GM18526 (cell line): ENCODE data around the gene SPSB1.

Source experiments
- POLR2A ChIP-seq: IDR thresholded peaks from 3 replicates; pipeline ENCODE4 v1.6.1; 2011; ENCODE audit not compliant: insufficient read length; ENCODE audit errors: extremely low read depth

SPSB1 gene

GRCh38 chr1:9369964-9370788 lies 77.5 kb downstream of the SPSB1 start:
- TF ChIP-seq POLR2A, result no peak

- no peak for TF ChIP-seq POLR2A
These were observed 78.8 kb downstream of the SPSB1 start for GRCh38 chr1:9371391-9371935.

DNA sequence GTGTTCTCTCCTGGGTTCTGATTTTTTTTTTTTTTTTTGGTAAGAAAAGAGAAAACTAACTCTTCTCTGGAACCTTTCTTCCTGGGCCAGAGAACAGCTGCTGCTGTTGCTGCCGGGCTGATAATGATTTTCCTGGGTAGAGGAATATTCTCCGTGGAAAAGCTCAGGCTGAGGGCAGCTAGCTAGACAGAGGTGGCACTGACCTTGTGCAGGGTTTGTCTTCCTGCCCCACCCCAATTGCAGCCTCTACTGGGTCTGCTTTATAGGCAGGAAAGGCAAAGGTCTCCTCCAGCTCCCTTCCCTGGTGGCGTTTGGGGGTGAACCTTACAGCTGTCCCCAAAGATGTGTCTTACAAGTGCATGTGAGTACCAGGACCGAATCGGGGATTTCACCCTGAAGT lies 79.3 kb downstream of the SPSB1 start:
- TF ChIP-seq POLR2A, result no peak

- no peak for TF ChIP-seq POLR2A
These were observed 80.9 kb downstream of the SPSB1 start for GRCh38 chr1:9373619-9374018.

GRCh38 chr1:9374748-9375341 lies 82.2 kb downstream of the SPSB1 start:
- TF ChIP-seq POLR2A, result no peak

DNA sequence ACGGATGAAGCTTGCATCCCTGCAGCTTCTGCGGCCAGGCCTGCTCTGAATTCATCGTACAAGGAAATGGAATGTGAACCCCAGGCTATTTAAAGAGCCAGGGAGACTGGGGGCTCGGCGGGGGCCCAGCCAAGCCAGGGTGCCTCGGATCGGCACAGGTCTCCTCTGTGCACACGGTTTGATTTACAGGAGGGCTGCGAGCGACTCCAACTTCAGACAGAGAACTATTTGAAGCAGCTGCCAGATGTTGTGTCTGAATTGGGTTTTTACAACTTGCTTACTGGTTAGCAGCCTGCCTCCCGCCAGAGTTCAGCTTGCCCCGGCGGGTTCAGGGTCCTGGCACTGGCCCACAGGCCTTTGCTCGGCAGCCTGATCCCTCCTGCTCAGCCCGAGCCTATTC lies 83.2 kb downstream of the SPSB1 start:
- TF ChIP-seq POLR2A, result no peak

- no peak for TF ChIP-seq POLR2A
These were observed 83.7 kb downstream of the SPSB1 start for GRCh38 chr1:9376430-9376829.

DNA sequence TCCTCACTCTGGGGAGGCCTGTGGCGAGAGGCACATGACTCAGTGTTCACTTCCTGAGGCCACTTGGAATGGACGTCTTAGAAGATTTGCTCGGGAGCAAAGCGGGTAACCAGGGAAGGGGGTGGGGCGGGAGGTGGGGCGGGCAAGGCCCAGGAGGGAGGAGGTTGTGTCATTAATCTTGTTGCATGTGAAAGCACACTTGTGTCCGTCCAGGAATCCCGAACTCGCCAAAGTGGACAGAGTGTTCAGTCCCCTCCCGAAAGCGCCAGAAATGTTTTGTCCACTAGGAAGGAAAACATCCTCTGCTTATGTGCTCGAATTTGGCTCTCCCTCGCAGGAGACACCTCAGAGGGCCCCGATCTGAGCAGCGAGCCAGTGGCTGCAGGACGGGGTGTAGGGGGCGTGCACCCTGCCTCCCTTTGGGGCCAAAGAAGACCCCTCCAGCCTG lies 84.2 kb downstream of the SPSB1 start:
- TF ChIP-seq POLR2A, result no peak

GRCh38 chr1:9378801-9379200 lies 86.1 kb downstream of the SPSB1 start:
- no peak for TF ChIP-seq POLR2A

- no peak for TF ChIP-seq POLR2A
These were observed 88.0 kb downstream of the SPSB1 start for GRCh38 chr1:9380711-9381110.

DNA sequence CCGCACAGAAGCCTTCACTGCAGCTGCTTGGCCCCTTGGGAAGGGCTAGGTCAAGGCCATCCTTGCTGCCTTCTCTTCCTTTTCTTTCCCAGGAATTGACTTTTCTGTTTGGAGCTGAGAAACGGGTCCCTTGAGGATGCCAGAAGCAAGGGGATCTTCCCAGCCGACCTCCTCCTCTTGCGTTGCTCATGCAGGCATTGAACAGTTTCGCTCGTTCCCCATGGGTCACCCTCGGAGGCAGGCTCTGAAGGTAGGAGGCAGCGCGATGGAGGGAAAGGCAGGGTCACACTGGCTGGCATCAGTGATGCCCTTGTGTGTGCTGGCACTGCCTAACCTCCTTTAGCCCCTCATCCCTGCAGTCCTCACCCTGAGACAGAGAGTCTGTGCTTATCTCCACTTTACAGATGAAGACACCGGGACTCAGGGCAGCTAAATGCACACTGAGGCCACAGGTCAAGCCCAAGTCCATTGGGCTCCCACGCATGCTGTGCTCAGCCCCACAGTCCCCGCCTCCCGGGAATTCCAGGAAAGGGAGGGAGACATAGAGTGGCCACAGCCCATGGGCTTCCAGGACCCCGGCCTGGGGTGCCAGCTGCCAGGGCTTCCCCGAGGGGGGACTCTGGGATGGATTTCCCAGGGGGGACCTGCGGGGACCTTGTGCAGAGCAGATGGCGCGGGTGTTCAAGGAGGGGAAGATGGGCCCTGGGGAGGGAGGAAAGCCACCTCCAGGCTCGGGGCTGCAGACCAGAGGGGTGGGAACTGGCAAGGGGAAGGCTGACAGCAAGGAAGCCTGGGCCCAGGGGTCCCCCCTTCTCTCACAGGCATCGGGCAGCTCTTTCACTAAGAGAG lies 90.2 kb downstream of the SPSB1 start:
- TF ChIP-seq POLR2A, result no peak

- no peak for TF ChIP-seq POLR2A
These were observed 91.4 kb downstream of the SPSB1 start for GRCh38 chr1:9384128-9384527.

GRCh38 chr1:9384751-9385245 lies 92.1 kb downstream of the SPSB1 start:
- TF ChIP-seq POLR2A, result no peak

- TF ChIP-seq POLR2A, result no peak
These were observed 93.3 kb downstream of the SPSB1 start for GRCh38 chr1:9385801-9386573.
